ENCODE data around the gene RHOV.

Gene RHOV

DNA sequence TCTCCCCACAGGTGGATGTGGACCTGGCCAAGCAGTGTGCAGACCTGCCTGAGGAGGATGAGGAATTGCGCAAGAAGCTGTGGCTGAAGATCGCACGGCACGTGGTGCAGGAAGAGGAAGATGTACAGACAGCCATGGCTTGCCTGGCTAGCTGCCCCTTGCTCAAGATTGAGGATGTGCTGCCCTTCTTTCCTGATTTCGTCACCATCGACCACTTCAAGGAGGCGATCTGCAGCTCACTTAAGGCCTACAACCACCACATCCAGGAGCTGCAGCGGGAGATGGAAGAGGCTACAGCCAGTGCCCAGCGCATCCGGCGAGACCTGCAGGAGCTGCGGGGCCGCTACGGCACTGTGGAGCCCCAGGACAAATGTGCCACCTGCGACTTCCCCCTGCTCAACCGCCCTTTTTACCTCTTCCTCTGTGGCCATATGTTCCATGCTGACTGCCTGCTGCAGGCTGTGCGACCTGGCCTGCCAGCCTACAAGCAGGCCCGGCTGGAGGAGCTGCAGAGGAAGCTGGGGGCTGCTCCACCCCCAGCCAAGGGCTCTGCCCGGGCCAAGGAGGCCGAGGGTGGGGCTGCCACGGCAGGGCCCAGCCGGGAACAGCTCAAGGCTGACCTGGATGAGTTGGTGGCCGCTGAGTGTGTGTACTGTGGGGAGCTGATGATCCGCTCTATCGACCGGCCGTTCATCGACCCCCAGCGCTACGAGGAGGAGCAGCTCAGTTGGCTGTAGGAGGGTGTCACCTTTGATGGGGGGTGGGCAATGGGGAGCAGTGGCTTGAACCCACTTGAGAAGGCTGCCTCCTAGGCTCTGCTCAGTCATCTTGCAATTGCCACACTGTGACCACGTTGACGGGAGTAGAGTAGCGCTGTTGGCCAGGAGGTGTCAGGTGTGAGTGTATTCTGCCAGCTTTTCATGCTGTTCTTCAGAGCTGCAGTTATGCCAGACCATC lies 28.8 kb upstream of the RHOV start:
- no peak for FAIRE-seq

DNA sequence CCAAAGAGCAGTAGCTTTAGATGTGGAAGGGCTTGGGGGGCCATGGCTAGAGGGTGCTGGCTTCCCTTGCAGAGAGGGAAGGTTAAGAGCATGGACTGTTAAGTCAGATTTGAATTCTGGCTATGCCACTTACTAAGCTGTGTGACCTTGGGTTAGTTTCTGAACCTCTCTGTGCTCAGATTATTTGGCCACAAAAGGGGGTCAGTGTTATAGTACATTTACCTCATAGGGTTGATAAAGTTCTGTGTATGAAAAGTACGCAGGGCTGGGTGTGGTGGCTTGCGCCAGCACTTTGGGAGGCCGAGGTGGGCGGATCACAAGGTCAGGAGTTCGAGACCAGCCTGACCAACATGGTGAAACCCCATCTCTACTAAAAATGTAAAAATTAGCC lies 27.0 kb upstream of the RHOV start:
- no peak for FAIRE-seq

DNA sequence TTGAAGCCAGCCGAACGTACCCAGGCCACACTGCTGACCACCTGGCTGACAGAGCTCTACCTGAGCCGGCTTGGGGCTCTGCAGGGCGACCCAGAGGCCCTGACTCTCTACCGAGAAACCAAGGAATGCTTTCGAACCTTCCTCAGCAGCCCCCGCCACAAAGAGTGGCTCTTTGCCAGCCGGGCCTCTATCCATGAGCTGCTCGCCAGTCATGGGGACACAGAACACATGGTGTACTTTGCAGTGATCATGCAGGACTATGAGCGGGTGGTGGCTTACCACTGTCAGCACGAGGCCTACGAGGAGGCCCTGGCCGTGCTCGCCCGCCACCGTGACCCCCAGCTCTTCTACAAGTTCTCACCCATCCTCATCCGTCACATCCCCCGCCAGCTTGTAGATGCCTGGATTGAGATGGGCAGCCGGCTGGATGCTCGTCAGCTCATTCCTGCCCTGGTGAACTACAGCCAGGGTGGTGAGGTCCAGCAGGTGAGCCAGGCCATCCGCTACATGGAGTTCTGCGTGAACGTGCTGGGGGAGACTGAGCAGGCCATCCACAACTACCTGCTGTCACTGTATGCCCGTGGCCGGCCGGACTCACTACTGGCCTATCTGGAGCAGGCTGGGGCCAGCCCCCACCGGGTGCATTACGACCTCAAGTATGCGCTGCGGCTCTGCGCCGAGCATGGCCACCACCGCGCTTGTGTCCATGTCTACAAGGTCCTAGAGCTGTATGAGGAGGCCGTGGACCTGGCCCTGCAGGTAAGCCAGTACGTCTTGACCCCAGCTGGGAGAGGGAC lies 26.4 kb upstream of the RHOV start:
- FAIRE-seq = no peak

DNA sequence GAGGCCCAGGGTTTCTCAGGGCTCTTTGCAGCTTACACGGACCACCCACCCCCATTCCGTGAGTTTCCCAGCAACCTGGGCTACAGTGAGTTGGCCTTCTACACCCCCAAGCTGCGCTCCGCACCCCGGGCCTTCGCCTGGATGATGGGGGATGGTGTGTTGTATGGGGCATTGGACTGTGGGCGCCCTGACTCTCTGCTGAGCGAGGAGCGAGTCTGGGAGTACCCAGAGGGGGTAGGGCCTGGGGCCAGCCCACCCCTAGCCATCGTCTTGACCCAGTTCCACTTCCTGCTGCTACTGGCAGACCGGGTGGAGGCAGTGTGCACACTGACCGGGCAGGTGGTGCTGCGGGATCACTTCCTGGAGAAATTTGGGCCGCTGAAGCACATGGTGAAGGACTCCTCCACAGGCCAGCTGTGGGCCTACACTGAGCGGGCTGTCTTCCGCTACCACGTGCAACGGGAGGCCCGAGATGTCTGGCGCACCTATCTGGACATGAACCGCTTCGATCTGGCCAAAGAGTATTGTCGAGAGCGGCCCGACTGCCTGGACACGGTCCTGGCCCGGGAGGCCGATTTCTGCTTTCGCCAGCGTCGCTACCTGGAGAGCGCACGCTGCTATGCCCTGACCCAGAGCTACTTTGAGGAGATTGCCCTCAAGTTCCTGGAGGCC lies 25.6 kb upstream of the RHOV start:
- no peak for FAIRE-seq

DNA sequence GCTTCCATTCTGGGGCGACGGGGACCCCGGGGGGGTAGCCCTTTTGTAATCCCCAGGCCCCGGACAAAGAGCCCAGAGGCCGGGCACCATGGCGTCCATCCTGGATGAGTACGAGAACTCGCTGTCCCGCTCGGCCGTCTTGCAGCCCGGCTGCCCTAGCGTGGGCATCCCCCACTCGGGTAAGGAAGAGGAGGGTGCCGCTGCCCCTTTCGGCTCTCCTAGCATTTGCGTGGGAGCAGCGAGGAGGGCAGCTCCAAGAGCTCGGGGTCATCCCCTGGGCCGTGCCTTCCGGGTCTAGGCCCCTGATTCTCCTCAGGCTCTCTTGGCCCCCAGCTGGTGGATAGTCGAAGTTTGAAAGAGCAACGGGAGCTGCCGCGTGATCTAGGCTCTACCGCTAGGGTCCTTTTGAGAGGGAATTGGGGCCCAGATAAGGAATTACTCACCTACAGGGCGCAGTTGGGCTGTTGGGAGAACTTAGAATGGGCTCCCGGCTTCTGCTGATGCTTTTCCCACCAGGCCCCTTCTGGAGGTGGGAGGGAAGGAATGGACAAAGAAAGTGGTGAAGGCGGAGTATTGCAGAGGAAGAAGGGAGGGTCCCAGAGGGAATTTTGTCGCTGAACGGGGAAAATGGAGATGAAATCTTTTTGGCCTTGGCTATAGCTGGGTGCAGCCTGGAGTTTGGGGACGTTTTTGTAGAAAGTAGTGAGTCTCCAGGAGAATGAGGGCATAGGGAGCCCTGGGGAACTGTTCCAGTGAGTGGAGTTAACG lies 20.8 kb upstream of the RHOV start:
- FAIRE-seq = no peak

DNA sequence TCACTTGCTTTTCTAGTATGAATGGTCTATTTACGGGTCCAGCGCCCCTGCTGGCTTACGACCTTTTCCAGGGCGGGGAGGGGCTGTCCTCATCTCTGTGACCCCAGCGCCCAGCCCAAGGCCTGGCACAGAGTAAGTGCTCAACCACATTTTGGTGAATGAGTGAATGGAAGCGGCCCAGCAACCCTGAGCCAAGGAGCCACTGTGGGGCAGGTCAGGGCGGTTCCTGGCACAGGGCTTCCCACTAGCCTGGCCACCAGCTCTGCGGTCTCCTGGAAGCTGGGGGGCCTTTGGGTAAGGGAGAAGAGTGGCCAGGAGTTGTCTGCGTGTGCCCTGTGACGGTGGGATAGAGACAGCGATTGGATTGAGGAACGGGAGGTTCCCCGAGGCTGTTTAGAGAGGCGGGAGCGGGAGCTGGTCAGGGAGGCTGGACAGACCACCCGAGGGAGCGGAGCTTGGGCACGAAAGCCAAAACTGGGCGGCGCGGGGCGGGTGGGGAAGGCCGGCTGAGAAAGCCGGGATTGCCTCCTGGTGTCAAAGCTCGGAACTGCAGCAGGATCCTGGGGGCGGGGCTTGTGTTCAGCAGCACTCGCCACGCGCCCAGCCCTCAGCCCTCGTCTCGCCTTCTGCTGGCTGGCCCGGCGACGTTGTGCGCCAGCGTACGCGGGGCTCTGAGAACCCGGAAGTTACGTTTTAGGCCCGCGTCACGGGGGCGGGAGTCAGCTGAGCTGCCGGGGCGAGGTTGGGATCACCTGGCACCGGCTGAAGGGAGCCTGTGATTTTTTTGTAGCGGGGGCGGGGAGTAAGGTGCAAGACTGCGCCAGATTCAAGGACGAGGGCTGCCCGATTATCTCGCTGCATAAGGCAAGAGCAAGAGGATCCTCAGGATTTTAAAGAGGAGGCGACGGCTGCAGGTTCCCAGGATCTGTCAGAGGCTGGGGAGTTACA lies 20.0 kb upstream of the RHOV start, which contains the start of gene VPS18:
Gene VPS18, plus strand, starts transcription at position 718 of the 948 bp plus-strand sequence. CDS start 319 bp downstream, outside the sequence.
- FAIRE-seq = peak; percentile 89

DNA sequence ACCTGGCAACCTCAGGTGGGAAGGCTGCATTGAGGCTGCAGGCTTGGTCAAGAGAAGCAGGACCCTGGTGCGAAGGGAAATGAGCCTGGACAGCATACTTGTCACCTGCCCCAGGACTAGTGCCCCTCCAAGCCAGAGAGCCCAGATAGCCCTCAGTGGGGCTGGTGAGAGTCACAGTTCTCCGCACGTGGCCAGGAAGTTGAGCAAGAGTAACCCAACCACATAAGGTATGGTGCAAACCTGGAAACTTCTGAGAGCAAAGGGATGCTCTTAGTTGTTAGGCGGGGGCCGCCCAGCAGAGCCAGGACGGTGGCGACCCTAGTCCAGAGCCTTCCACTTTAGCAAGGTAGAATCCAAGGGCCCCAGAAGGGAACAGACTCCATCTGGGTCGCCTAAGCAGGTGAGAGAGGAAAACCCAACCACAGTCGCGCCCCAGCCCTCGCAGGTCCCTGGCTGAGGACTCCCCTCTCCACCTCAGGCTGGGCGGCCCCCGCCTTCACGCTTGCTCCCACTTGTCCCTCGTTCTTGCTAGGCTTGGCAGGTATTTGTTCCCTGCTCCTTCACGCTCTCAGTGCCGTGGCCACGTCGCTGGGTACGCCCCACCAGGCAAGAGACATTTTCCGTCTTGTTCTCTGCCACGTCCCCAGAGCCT lies 19.1 kb upstream of the RHOV start:
- FAIRE-seq = no peak

DNA sequence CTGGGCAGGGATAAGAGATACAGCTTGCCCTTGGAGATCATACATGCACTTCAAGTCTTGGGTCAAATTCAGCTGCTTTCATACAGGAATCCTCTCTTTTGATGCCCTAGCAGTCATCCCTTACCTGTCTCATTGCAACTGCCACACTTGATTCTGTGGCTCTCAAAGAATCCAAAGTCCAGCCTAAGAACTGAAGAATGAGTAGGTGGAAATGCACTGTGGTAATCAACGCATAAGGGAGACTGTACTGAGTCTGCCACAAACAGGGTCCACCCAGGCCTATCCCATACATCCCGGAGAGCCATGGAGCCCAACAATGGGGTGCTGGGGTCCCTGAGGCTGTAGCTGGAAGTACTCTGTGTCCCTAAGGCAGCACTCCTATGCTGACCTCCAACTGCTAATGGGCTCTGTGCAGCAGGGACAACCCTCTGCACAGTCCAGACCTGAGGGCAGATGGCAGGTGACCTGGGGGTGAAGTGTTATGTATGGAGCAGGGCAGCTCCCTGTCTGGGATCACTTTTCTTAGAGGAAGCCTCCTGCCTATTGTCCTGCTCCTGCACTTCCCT lies 18.5 kb upstream of the RHOV start:
- FAIRE-seq = no peak

DNA sequence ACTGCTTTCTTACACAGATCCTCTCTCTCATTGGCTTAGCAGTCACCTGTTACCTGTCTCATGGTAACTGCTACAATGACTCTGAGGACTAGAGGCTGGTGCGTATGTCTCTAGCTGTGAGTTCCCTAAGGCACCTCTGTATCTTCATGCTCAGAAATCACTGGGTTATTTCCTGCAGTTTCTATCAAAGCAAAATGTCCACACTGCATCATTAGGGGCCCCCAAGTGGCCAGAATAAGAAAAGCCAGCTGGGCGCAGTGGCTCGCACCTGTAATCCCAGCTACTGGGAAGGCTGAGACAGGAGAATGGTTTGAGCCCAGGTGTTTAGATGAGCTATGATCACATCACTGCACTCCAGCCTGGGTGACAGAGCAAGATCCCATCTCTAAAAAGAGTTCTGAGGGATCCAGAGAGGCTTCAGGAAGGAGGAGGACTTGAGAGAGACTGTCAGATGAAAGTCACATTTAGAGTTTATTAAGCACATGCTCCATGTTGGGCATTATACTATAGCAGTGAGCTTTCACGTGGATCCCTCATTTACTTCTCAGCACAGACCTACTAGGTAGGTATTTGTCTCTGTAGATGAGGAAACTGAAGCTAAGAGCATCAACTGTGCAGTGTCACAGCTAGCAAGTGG lies 17.9 kb upstream of the RHOV start:
- no peak for FAIRE-seq

DNA sequence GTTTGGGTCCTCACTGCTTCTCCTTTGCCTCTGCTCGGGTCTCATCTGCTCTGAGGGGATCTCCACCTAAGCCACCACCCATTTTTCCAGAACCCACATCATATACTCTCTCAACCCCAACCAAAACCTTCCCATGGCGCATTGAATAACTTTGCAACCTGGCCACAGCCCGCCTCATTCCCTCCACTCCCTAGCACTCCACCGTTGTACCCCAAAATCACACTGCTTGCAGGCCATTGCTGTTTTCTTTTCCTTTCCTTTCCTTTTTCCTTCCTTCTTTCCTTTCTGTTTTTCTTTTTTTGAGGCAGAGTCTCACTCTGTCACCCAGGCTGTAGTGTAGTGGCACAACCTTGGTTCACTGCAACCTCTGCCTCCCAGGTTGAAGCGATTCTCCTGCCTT lies 17.1 kb upstream of the RHOV start:
- no peak for FAIRE-seq

DNA sequence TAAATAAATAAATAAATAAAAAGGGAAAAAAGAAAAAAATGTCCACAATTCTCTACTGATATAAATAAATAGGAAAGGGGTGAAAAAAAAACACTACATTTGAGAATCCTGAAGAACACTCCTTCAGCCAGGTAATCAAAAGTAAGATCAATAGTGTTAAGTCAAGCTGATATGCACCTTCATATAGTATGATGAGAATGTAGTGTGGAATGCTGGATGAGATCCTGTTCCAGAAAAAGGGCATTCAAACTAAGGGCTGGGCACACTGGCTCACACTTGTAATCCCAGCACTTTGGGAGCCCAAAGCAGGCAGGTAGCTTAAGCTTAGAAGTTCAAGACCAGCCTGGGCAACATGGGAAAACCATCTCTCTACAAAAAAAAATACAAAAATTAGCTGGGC lies 15.1 kb upstream of the RHOV start:
- FAIRE-seq = no peak

DNA sequence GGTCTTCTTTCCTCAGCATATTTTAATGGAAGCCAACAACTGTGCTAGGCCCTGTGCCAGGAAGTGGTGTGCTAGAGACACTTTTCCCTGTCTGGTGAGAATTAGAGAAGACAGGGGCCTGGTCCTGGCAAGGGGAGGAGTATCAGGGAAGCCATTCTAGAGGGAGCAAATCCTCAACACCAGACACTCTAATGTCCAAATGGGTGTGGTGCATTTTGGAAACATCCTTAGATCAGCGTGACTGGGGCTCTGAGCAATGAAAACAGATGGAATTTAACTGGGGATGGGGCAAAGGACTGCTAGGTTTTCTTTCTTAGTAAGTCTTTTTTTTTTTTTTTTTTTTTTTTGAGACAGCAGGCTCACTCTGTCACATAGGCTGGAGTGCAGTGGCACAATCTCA lies 12.6 kb upstream of the RHOV start:
- no peak for FAIRE-seq

DNA sequence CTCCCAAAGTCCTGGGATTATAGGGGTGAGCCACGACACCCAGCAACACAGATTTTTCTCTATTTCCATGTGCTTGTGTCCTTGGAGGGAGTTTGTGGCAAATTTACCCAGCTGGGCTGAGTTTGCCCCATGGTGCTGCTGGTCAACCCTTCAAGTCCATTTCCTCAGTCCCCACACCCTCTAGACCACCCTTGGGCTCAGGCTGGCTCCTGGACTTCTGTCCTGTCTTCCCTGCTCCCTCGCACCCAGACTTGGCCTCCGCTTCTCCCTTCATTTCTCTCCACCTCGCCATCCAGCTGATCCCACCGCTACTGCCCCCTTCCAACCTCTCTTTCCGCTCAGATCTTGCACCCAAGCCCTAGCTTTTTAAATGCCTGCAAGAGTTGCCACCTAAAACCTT lies 7.3 kb upstream of the RHOV start:
- no peak for FAIRE-seq

DNA sequence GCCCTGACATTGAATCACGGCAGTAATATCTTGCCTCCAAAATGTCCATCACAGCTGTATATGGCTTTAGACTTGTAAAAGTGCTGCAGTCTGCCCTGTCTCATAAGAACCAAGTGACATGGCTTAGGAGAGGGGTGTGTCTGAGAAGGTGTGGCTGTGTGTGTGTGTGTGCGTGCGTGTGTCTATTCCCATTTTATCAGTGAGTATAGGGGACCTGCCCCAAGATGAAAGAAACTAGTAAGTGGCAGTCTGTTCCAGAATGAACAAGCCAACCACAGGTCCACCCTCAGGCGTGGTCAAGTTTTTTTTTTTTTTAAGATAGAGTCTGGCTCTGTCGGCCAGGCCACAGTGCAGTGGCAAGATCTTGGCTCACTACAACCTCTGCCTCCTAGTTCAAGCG lies 5.6 kb upstream of the RHOV start:
- FAIRE-seq = no peak

DNA sequence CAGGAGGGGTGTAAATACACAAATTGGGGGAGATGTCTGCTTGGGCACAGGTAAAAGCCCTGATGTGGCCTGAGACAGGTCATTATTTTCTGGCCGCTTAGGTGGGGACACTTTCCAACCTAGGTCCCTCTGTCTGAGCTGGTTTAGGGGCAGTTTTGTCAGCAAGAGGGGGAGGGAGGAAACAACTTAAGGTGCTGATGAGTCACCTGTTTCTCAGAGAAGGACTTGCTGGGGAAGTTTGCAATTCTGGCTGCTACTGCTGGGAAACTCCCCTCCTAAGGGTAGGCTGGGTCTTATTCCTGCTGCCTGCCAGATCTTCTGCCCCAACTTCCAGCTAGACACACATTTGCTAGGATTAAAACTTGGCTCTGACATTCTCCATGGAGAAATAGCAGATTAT lies 4.8 kb upstream of the RHOV start:
- FAIRE-seq = no peak

DNA sequence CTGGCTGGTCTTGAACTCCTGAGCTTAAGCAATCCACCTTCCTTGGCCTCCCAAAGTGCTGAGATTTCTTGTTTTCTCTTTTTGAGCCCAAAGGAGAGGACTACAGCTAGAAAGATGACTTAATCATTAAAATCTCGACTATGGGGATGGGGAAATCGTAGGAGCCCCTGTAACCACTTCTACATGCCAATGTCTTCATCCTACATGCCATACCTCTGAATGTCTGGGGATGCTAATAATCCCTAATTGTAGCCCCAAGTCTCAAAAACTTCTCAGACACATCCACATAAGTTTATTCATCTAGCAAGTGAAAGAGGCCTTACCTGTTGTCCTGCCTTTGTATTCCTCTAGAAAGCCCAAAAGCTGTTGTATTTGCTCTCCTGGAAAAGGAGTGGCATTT lies 3.7 kb upstream of the RHOV start:
- no peak for FAIRE-seq

DNA sequence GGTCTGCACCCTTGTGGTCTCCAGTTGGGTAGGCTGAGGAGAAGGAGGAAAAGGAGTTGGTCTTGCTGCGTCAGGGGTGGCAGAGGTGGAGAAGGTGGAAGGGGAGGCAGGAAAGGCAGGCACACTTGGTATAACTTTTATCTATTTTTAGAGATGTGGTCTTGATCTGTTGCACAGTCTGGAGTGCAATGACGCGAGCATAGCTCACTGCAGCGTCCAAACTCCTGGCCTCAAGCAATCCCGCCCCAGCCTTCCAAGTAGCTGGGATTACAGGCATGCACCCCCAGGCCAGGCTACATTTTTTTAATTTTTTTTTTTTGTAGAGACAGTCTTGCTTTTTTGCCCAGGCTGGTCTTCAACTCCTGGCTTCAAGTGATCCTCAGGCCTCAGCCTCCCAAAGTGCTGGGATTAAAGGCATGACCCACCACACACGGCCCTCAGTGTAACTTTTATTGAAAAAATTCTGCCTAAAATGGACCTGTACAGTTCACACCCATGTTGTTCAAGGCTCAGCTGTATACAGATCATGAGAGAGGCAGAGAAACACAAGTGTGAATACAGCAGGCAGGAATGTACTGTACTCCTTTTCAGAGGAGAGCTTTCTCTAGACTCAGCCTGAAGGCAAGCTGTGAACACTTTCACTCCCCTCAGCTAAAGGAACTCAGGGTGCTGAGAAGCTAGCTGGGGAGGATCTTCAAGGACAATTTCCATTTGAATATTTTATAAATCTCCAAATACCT lies 2.1 kb upstream of the RHOV start:
- FAIRE-seq = no peak

DNA sequence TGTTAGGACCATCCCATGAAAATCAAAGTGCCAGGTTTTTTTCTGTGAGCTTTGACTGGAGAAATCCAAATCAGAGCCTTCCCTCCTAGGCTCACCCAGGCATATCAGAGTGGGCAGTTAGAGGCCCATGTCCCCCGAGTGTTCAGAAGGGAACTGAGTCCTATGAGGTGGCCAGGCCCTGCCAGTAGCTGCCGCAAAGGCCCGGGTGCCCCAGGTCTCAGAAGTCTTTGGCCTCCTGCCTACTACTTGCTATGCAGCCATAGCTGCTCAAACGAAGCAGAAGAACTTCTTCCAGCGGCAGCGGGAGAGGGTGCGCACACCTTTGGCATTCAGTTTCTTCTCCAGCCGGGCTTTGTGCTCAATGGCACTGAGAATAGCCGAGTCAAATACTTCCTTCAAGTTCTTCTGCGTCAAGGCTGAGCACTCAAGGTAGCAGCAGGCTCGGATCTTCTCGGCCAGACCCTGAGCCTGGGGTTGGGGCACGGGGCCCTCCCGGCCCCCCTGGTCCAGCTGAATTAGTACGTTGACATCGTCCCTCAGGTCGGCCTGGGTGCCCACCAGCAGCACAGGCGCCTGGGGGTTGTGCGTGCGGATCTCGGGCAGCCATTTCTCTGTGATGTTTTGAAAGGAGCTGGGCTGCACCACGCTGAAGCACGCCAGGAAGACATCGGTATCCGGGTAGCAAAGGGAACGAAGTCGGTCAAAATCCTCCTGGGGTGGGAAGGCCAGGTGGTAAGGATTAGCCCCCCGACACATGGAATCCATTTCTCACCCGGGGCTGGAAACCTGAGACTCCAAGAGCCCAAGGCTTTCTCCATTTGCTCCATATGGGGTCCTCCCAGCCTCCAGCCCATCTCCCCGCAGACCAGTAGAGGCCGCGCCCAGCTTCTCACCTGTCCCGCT lies 992 bp downstream of the RHOV start:
- FAIRE-seq = no peak

All from endometrium (tissue), 2 donors.